22Rv1 (cell line): ENCODE data around the gene DHRS11.

Experiments used
- H3K27ac ChIP-seq: fragments of 450-650 bp; 2 replicates; pipeline ENCODE4 v1.5.1; 2017
- CTCF ChIP-seq: fragments of 450-650 bp; IDR thresholded peaks from 2 replicates; pipeline ENCODE4 v1.5.1; 2017; ENCODE audit warnings: mild to moderate bottlenecking
- ZFX ChIP-seq: fragments of 450-650 bp; IDR thresholded peaks from 2 replicates; pipeline ENCODE4 v1.6.1; 2017; ENCODE audit warnings: antibody characterized with exemption, borderline replicate concordance

The DHRS11 gene

DNA sequence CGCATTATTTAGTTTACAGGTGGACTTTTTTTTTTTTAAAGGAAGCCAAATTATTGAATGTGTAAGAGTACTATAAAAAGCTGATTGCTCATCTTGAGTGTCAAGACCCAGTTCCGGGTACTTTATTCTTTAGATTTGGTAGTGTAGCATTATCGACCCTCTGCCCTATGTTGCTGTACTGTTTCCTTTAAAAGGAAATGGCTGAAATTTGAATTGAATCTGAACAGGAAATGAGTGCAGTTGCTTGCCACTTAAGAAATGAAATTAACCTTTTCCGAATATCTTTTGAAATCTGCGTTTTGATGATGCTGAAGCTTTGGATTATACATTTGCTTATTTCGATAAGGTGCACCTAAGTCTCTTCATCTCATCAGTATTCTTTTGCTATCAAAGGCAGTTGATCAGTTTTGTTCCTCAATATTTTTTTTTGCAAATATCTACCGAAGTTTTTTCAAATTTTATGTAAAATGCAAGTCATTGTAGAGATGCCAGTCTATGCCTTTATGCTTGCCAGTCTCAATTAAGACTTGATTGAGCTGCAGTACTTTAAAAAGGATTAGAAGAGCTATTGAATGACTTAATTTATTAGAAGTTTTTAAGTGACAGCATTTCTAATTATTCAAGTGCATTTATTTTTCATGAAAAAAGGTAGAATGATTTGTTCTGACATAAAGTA is 45.1 kb upstream of the DHRS11 start:
- TF ChIP-seq ZFX (no peak), CTCF (no peak)
- H3K27ac ChIP-seq = peak overlapping the region; percentile 97

DNA sequence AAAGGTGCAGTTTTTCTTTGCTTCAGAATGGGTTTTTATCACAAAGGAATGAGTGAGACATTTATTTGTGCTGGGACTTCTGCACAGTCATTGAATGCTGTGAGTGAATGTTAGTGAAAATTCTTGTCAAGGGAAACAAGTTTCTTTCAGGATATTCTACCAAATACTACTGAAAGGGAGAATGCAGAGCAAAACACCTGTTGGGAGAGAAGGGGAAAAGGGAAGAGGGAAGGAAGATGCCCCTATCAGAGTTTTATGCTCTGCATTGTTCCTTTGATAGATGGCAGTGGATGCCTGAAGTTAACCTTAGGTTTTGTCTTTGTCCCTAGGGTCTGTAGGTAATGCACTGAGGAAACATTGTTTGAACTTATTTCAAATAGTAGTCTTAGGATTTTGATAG is 43.9 kb upstream of the DHRS11 start:
- H3K27ac ChIP-seq = no peak overlapping the region
- TF ChIP-seq CTCF = no peak
- TF ChIP-seq ZFX = no peak

GRCh38 chr17:36550491-36551417 is 40.9 kb upstream of the DHRS11 start:
- H3K27ac ChIP-seq = no peak overlapping the region
- no peak for TF ChIP-seq CTCF
- no peak for TF ChIP-seq ZFX

- no peak overlapping the region for H3K27ac ChIP-seq
- no peak for TF ChIP-seq CTCF
- no peak for TF ChIP-seq ZFX
These were observed 38.2 kb upstream of the DHRS11 start for GRCh38 chr17:36553459-36553858.

- no peak overlapping the region for H3K27ac ChIP-seq
- TF ChIP-seq CTCF (no peak), ZFX (no peak)
These were observed 25.6 kb upstream of the DHRS11 start for GRCh38 chr17:36566081-36566480.

DNA sequence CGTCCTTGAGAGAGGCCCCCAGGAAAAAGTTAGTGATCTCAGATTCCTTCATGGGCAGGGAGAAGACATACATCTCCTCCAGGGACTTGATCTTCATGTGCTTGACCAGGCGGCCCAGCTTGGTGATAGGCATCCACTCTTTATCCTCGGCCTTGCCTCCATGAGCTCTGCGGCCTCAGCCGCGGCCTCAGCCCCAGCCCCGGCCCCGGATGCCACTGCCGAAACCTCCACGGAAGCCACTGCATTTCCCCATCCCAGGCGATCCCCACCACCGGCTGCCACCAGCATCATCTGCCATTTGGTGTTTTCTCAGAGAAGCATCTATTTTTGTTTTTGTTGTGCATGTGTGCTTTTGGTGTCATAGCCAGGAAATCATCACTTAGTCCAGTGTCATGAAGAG is 16.7 kb upstream of the DHRS11 start:
- TF ChIP-seq ZFX (no peak), CTCF (no peak)
- H3K27ac ChIP-seq = no peak overlapping the region

GRCh38 chr17:36576793-36577192 is 14.9 kb upstream of the DHRS11 start:
- TF ChIP-seq CTCF (no peak), ZFX (no peak)
- H3K27ac ChIP-seq = no peak overlapping the region; the same call in 1 of the 2 replicates
